SIG-M5 treated with dmso at 0.1 percent for 504 hours (cell line): ENCODE results near the gene CMTM4.
"Not testable (repeated sequence)": the region's sequence is repeated elsewhere in the genome, so short reads cannot be mapped to it uniquely, and the experiment has no call there.

Experiments
- DNase-seq: peaks from one replicate; lab custom pipeline; 2025; ENCODE audit not compliant: unreplicated experiment; lab: John Stamatoyannopoulos, UW

The CMTM4 gene

GRCh38 chr16:66705790-66706505, 9.4 kb upstream of the CMTM4 start:
- DNase-seq: no peak

GRCh38 chr16:66703406-66704215, 7.1 kb upstream of the CMTM4 start:
- no peak for DNase-seq

- no peak for DNase-seq
Measured at GRCh38 chr16:66701516-66701915, 5.0 kb upstream of the CMTM4 start.

- peak; percentile 21 for DNase-seq
Measured at GRCh38 chr16:66701026-66701425, 4.5 kb upstream of the CMTM4 start.

GRCh38 chr16:66699898-66700297, 3.4 kb upstream of the CMTM4 start:
- no peak for DNase-seq

- DNase-seq: no peak
Measured at GRCh38 chr16:66698046-66698445, 1.5 kb upstream of the CMTM4 start.

GRCh38 chr16:66695935-66696668, 441 bp downstream of the CMTM4 start:
- no peak for DNase-seq

GRCh38 chr16:66695471-66695934, 1.0 kb downstream of the CMTM4 start:
- DNase-seq: peak; percentile 24

- DNase-seq: peak; percentile 8
Measured at GRCh38 chr16:66693149-66693548, 3.4 kb downstream of the CMTM4 start.

- DNase-seq: no peak
Measured at GRCh38 chr16:66692341-66692740, 4.2 kb downstream of the CMTM4 start.

GRCh38 chr16:66691234-66691633, 5.3 kb downstream of the CMTM4 start:
- no peak for DNase-seq

- DNase-seq: no peak
Measured at GRCh38 chr16:66690106-66690847, 6.3 kb downstream of the CMTM4 start.

- DNase-seq: no peak
Measured at GRCh38 chr16:66689282-66689681, 7.3 kb downstream of the CMTM4 start.

- DNase-seq: no peak
Measured at GRCh38 chr16:66687906-66688625, 8.5 kb downstream of the CMTM4 start.

GRCh38 chr16:66685501-66686115, 10.9 kb downstream of the CMTM4 start:
- not testable (repeated sequence) for DNase-seq

GRCh38 chr16:66682271-66682670, 14.3 kb downstream of the CMTM4 start:
- no peak for DNase-seq

- no peak for DNase-seq
Measured at GRCh38 chr16:66681676-66682075, 14.9 kb downstream of the CMTM4 start.

- DNase-seq: no peak
Measured at GRCh38 chr16:66678337-66678736, 18.2 kb downstream of the CMTM4 start.

- no peak for DNase-seq
Measured at GRCh38 chr16:66677836-66678235, 18.7 kb downstream of the CMTM4 start.

GRCh38 chr16:66677179-66677578, 19.4 kb downstream of the CMTM4 start:
- DNase-seq: no peak
